ENCODE results near the gene ZSCAN20.

The ZSCAN20 gene

GRCh38 chr1:33454646-33455282, 17.7 kb upstream of the ZSCAN20 start:
- H2AFZ ChIP-seq (ENCODE audit: low read depth, low read length, severe bottlenecking), result no peak overlapping the region
- no peaks in the 10 kb centered on the region for H3K9me2 ChIP-seq (replicated peaks; ENCODE audit: insufficient read depth, low read length)
- no peak overlapping the region for H3K4me2 ChIP-seq (ENCODE audit: low read depth, low read length, poor library complexity, severe bottlenecking)
- H3F3A ChIP-seq (ENCODE audit: insufficient read depth), result no peaks in the 10 kb centered on the region
- no peak for TF ChIP-seq EZH2phosphoT487 (conservative IDR thresholded peaks at IDR 0.05; ENCODE audit: low read length)
- TF ChIP-seq CTCF (IDR thresholded peaks at IDR 0.05; ENCODE audit: insufficient read depth, low read length, poor library complexity, severe bottlenecking), result no peak
- no peaks in the 10 kb centered on the region for H3K79me2 ChIP-seq (ENCODE audit: insufficient read depth, low read length)
- no peaks in the 10 kb centered on the region for H4K20me1 ChIP-seq (ENCODE audit: low read depth, low read length)
- no peaks in the 10 kb centered on the region for H3K36me3 ChIP-seq (ENCODE audit: low read length)
- H3K27ac ChIP-seq (ENCODE audit: low read depth, low read length), result no peak overlapping the region
- H3K9me3 ChIP-seq (ENCODE audit: insufficient read depth, low read length), result no peaks in the 10 kb centered on the region
- H3K27me3 ChIP-seq (ENCODE audit: low read length), result no peaks in the 10 kb centered on the region
- H3K4me3 ChIP-seq (ENCODE audit: insufficient read depth, low read length, poor library complexity, severe bottlenecking), result no peak overlapping the region
- H3K9ac ChIP-seq (ENCODE audit: low read length), result no peak overlapping the region

GRCh38 chr1:33455539-33456501, 16.6 kb upstream of the ZSCAN20 start:
- TF ChIP-seq CTCF (IDR thresholded peaks at IDR 0.05; ENCODE audit: insufficient read depth, low read length, poor library complexity, severe bottlenecking) (peak; percentile 20), EZH2phosphoT487 (conservative IDR thresholded peaks at IDR 0.05; ENCODE audit: low read length) (no peak)
- Histone ChIP-seq H3K9me3 (ENCODE audit: insufficient read depth, low read length) (no peaks in the 10 kb centered on the region), H3K36me3 (ENCODE audit: low read length) (no peaks in the 10 kb centered on the region), H4K20me1 (ENCODE audit: low read depth, low read length) (no peaks in the 10 kb centered on the region), H3K27ac (ENCODE audit: low read depth, low read length) (no peak overlapping the region), H3K9me2 (replicated peaks; ENCODE audit: insufficient read depth, low read length) (no peaks in the 10 kb centered on the region), H3K79me2 (ENCODE audit: insufficient read depth, low read length) (no peaks in the 10 kb centered on the region), H3K9ac (ENCODE audit: low read length) (no peak overlapping the region), H3K4me2 (ENCODE audit: low read depth, low read length, poor library complexity, severe bottlenecking) (no peak overlapping the region), H3K27me3 (ENCODE audit: low read length) (no peaks in the 10 kb centered on the region), H2AFZ (ENCODE audit: low read depth, low read length, severe bottlenecking) (peak overlapping the region; percentile 45), H3K4me3 (ENCODE audit: insufficient read depth, low read length, poor library complexity, severe bottlenecking) (no peak overlapping the region), H3F3A (ENCODE audit: insufficient read depth) (no peaks in the 10 kb centered on the region)

GRCh38 chr1:33456502-33456886, 16.0 kb upstream of the ZSCAN20 start:
- Histone ChIP-seq H2AFZ (ENCODE audit: low read depth, low read length, severe bottlenecking) (no peak overlapping the region), H3K36me3 (ENCODE audit: low read length) (no peaks in the 10 kb centered on the region), H3K4me3 (ENCODE audit: insufficient read depth, low read length, poor library complexity, severe bottlenecking) (no peak overlapping the region)

More at GRCh38 chr1:33456502-33456886, 16.0 kb upstream of the ZSCAN20 start:
- Histone ChIP-seq H3K9me2 (replicated peaks; ENCODE audit: insufficient read depth, low read length) (no peaks in the 10 kb centered on the region), H3K9ac (ENCODE audit: low read length) (no peak overlapping the region), H3K79me2 (ENCODE audit: insufficient read depth, low read length) (no peaks in the 10 kb centered on the region), H3K4me2 (ENCODE audit: low read depth, low read length, poor library complexity, severe bottlenecking) (no peak overlapping the region), H3K27ac (ENCODE audit: low read depth, low read length) (no peak overlapping the region), H3K27me3 (ENCODE audit: low read length) (no peaks in the 10 kb centered on the region), H4K20me1 (ENCODE audit: low read depth, low read length) (no peaks in the 10 kb centered on the region), H3K9me3 (ENCODE audit: insufficient read depth, low read length) (no peaks in the 10 kb centered on the region), H3F3A (ENCODE audit: insufficient read depth) (no peaks in the 10 kb centered on the region)
- no peak for TF ChIP-seq CTCF (IDR thresholded peaks at IDR 0.05; ENCODE audit: insufficient read depth, low read length, poor library complexity, severe bottlenecking)
- TF ChIP-seq EZH2phosphoT487 (conservative IDR thresholded peaks at IDR 0.05; ENCODE audit: low read length), result no peak

Data from SU-DHL-6 (cell line).